ENCODE data around the gene CALD1.

DNA sequence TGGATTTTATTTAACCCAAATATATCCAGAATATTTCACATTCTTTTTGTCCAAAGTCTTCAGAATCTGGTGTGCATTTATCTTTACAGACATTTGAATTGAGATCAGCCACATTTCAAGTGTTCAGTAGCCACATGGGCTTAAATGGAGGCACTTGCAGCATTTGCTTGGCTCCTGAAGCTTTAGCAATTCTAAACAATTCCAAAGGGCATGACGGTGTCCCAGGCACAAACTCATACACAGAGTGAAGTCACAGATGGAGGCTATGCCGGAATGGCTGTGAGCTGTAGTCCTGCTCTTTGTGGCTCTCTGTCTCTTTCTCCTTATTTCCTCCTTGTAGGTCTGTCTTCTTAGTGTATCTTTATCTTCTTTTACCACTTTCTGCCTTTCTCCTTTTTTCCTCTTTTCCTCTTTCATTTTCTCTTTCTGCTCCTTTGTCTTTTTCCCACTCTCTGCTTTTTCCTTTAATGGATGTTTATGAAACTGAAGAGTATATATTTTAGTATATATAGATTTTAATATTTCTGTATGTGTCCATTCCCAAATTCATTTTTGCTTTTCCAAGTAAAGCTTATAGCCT, 214.5 kb downstream of the CALD1 start:
- TF ChIP-seq CTCF (IDR thresholded peaks at IDR 0.05) (no peak), POLR2A (IDR thresholded peaks at IDR 0.05) (no peak)
